K562 (cell line): ENCODE results near the gene ACLY. TPM values are rescaled to one million over a fixed set of nuclear protein-coding genes. Genes with fewer than 3 reads are reported as not detected.

Source experiments
- CBX3 ChIP-seq, 2 experiments: IDR thresholded peaks; 1 replicate in 1 of 2; 2 replicates in 1 of 2; pipeline ENCODE4 v1.6.1; 2012; ENCODE audit warnings: inconsistent platforms in 2 of 2, low read length in 2 of 2, borderline replicate concordance in 1 of 2, control low read depth in 1 of 2
- CBX5 ChIP-seq: IDR thresholded peaks from 2 replicates; pipeline ENCODE4 v1.6.1; 2014; ENCODE audit warnings: low read depth, borderline replicate concordance
- CREB1 ChIP-seq, 2 experiments: sonication (generic) in 1 of 2; formaldehyde crosslinking in 1 of 2; IDR thresholded peaks; 2 replicates each; pipeline versions ENCODE4 v1.6.1 to v1.8.0; 2012 to 2022; ENCODE audit warnings: inconsistent platforms in 1 of 2, mild to moderate bottlenecking in 1 of 2, missing genetic modification reagents in 1 of 2, moderate library complexity in 1 of 2
- GABPB1 ChIP-seq: sonication (generic); formaldehyde crosslinking; IDR thresholded peaks from 2 replicates; pipeline ENCODE4 v1.8.0; 2022; ENCODE audit warnings: mild to moderate bottlenecking, missing genetic modification reagents
- HNRNPH1 ChIP-seq: fragments of 200-400 bp; formaldehyde crosslinking; optimal IDR thresholded peaks from 2 replicates; pipeline ENCODE3; 2017; ENCODE audit warnings: low read depth, mild to moderate bottlenecking, low read length, moderate library complexity
- HNRNPLL ChIP-seq: fragments of 200-400 bp; formaldehyde crosslinking; IDR thresholded peaks from 2 replicates; pipeline ENCODE4 v1.6.1; 2017; ENCODE audit warnings: low read length, low read depth, mild to moderate bottlenecking; ENCODE audit not compliant: poor library complexity, severe bottlenecking
- JUND ChIP-seq, 2 experiments: IDR thresholded peaks; 2 replicates in 1 of 2; 3 replicates in 1 of 2; pipeline ENCODE4 v1.6.1; 2011; ENCODE audit warnings: borderline replicate concordance in 2 of 2, low read depth in 2 of 2, low read length in 2 of 2, improper control_type of control experiment in 1 of 2, missing biosample characterization in 1 of 2, missing genetic modification characterization in 1 of 2, missing genetic modification reagents in 1 of 2
- KDM1A ChIP-seq, 2 experiments: fragments of 450-650 bp; IDR thresholded peaks; 2 replicates each; pipeline ENCODE4 v1.6.1; 2016; ENCODE audit warnings: mild to moderate bottlenecking in 2 of 2
- L3MBTL2 ChIP-seq: fragments of 450-650 bp; IDR thresholded peaks from 2 replicates; pipeline ENCODE4 v1.6.1; 2016; ENCODE audit warnings: mild to moderate bottlenecking, moderate library complexity
- MYC ChIP-seq, 2 experiments: fragments of 250-450 bp in 1 of 2; sonication (Bioruptor Pico) in 1 of 2; IDR thresholded peaks; 2 replicates each; pipeline versions ENCODE4 v1.5.1 to v1.6.1; 2012 to 2021; ENCODE audit warnings: low read depth in 2 of 2, borderline replicate concordance in 1 of 2, improper control_type of control experiment in 1 of 2, low read length in 1 of 2, mild to moderate bottlenecking in 1 of 2, moderate library complexity in 1 of 2
- NFIC ChIP-seq: fragments of 450-650 bp; IDR thresholded peaks from 2 replicates; pipeline ENCODE4 v1.6.1; 2017; ENCODE audit warnings: mild to moderate bottlenecking, inconsistent platforms
- SAP30 ChIP-seq: fragments of 200-600 bp; sonication (generic); IDR thresholded peaks from 2 replicates; pipeline ENCODE4 v1.6.1; 2012; ENCODE audit warnings: borderline replicate concordance, low read depth, mild to moderate bottlenecking, moderate library complexity, low read length, control low read depth, inconsistent platforms; ENCODE audit not compliant: insufficient read depth, poor library complexity, severe bottlenecking
- SMAD4 ChIP-seq: fragments of 250-450 bp; sonication (Bioruptor Pico); conservative IDR thresholded peaks from 2 replicates; pipeline ENCODE4 v1.8.0; 2021; ENCODE audit warnings: inconsistent platforms, mild to moderate bottlenecking, moderate library complexity
- TBP ChIP-seq: optimal IDR thresholded peaks from 2 replicates; pipeline ENCODE3; 2011; ENCODE audit warnings: low read depth, low read length, improper control_type of control experiment
- ZNF174 ChIP-seq: fragments of 250-450 bp; sonication (Bioruptor Pico); IDR thresholded peaks from 2 replicates; pipeline ENCODE4 v1.4.0; 2020; ENCODE audit warnings: mild to moderate bottlenecking
- ZNF586 ChIP-seq: fragments of 450-650 bp; formaldehyde crosslinking; conservative IDR thresholded peaks from 2 replicates; pipeline ENCODE4 v1.4.0; 2020; ENCODE audit warnings: mild to moderate bottlenecking, moderate library complexity
- polyA plus RNA-seq, 8 experiments: library from polyadenylated mRNA; depleted of rRNA in 4 of 8; stranded (reverse) in 5 of 8; unstranded in 3 of 8; fragments of >200 nt; fragmentation: Nextera tagmentation in 2 of 8; fragmentation: Illumina TruSeq in 1 of 8; extraction: Ambion mirVana in 2 of 8; extraction: Trizol in 1 of 8; gene quantifications; 2 replicates each; pipeline versions ENCODE4 v1.2.1 to v1.2.3, GENCODE V29; 2011 to 2014; ENCODE audit warnings: inconsistent platforms in 1 of 8, missing spikeins in 1 of 8
- total RNA-seq, 7 experiments: library from RNA; depleted of rRNA in 6 of 7; stranded (reverse); fragments of >200 nt in 6 of 7; fragmentation: Illumina TruSeq in 2 of 7; extraction: Trizol in 2 of 7; gene quantifications; 2 replicates each; pipeline versions ENCODE4 v1.2.1 to v1.2.3, GENCODE V29; 2011 to 2021; ENCODE audit warnings: low replicate concordance in 1 of 7
- TF ChIP-seq, protein P1 (sequence below): fragments of 450-650 bp; IDR thresholded peaks from 2 replicates; pipeline ENCODE4 v1.6.1; 2016; ENCODE audit warnings: antibody characterized with exemption
- TF ChIP-seq, protein P2 (sequence below): sonication (generic); IDR thresholded peaks from 2 replicates; pipeline ENCODE4 v1.6.1; 2016
- TF ChIP-seq, protein P3 (sequence below): sonication (generic); formaldehyde crosslinking; IDR thresholded peaks from 2 replicates; pipeline ENCODE4 v1.8.0; 2023; ENCODE audit warnings: mild to moderate bottlenecking, missing genetic modification reagents

ACLY gene
- total and polyA plus RNA-seq, 9 of the 15 experiments (the other 6 are each of a cell fraction or from before 2014, with no cell fraction given): 42.9 to 280 (median 125) TPM

DNA sequence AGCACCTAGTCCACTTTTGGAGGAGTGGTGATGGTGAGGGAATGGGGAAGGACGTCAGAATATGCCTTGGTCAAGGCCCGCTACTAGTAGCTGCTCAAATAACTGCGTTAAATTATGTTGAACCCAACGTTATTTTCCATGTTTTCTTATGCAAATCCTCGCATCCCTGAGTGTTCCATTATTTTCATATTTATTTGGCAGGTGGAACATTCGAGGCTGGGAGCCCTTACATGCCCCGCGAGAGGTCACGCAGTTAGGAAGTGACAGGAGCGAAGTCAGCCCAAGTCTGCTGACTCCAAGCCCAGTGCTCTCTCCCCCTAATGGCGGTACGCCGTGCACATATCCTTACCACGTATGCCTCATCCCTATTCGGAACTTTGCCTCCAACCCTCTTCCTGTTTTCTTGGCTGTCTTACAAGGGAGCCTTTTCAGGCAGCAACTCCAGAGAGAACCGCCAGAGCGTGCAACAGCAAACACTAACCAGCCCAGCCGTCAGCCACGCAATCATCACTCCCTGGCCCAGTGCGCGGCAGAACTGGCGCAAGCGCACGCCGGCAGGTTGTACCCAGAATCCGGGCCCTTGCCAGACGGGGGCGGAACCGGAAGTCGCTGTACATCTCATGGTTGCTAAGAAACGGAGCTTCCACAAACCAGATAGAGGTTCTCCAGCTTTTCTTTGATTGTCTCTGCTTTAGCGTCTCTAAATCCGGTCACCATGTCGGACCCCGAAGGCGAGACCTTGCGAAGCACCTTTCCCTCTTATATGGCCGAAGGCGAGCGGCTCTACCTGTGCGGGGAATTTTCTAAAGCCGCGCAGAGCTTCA lies 11.5 kb upstream of the ACLY start, which contains the start of gene ODAD4 (continued):
- TF ChIP-seq NFIC (peak; percentile 84), JUND (IDR thresholded peaks at IDR 0.05; ENCODE audit: borderline replicate concordance, low read depth, low read length) (peak; percentile 47; the same call in 1 of the 2 replicates), JUND (tag; IDR thresholded peaks at IDR 0.05; ENCODE audit: borderline replicate concordance, low read depth, low read length) (peak; percentile 60; the same call in 2 of the 3 replicates), HNRNPH1 (no peak), L3MBTL2 (peak; percentile 71), HNRNPLL (peak; percentile 93), MYC (IDR thresholded peaks at IDR 0.05; ENCODE audit: low read depth, low read length) (peak; percentile 66; the same call in 1 of the 2 replicates), MYC (CRISPR knock-in tag; IDR thresholded peaks at IDR 0.05; ENCODE audit: borderline replicate concordance, low read depth) (no peak), CBX5 (0 out of 2 replicates have a peak, but pooled peaks have one; percentile 55), TBP (peak; percentile 89), KDM1A (IDR thresholded peaks at IDR 0.05) (peak; percentile 55 to 66; a peak in 3 of 4 replicates), SMAD4 (CRISPR knock-in tag) (peak; percentile 67; the same call in 1 of the 2 replicates), GABPB1 (CRISPR knock-in tag) (peak; percentile 91), CBX3 (IDR thresholded peaks at IDR 0.05; ENCODE audit: borderline replicate concordance in 1 of 2, low read length in 2 of 2) (peak in 1 of 2 experiments; percentile 91; a peak in 1 of 3 replicates), SAP30 (peak; percentile 56), CREB1 (IDR thresholded peaks at IDR 0.05) (peak; percentile 36; the same call in 1 of the 2 replicates), CREB1 (CRISPR knock-in tag; IDR thresholded peaks at IDR 0.05) (peak; percentile 77), ZNF586 (CRISPR knock-in tag) (no peak), ZNF174 (CRISPR knock-in tag) (no peak)
- TF ChIP-seq, protein P1, sequence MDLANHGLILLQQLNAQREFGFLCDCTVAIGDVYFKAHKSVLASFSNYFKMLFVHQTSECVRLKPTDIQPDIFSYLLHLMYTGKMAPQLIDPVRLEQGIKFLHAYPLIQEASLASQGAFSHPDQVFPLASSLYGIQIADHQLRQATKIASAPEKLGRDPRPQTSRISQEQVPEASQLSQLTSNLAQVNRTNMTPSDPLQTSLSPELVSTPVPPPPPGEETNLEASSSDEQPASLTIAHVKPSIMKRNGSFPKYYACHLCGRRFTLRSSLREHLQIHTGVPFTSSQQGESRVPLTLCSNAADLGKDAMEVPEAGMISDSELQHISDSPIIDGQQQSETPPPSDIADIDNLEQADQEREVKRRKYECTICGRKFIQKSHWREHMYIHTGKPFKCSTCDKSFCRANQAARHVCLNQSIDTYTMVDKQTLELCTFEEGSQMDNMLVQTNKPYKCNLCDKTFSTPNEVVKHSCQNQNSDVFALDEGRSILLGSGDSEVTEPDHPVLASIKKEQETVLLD: peak; percentile 96
- TF ChIP-seq, protein P2, sequence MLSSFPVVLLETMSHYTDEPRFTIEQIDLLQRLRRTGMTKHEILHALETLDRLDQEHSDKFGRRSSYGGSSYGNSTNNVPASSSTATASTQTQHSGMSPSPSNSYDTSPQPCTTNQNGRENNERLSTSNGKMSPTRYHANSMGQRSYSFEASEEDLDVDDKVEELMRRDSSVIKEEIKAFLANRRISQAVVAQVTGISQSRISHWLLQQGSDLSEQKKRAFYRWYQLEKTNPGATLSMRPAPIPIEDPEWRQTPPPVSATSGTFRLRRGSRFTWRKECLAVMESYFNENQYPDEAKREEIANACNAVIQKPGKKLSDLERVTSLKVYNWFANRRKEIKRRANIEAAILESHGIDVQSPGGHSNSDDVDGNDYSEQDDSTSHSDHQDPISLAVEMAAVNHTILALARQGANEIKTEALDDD: peak; percentile 84
- TF ChIP-seq, protein P3, sequence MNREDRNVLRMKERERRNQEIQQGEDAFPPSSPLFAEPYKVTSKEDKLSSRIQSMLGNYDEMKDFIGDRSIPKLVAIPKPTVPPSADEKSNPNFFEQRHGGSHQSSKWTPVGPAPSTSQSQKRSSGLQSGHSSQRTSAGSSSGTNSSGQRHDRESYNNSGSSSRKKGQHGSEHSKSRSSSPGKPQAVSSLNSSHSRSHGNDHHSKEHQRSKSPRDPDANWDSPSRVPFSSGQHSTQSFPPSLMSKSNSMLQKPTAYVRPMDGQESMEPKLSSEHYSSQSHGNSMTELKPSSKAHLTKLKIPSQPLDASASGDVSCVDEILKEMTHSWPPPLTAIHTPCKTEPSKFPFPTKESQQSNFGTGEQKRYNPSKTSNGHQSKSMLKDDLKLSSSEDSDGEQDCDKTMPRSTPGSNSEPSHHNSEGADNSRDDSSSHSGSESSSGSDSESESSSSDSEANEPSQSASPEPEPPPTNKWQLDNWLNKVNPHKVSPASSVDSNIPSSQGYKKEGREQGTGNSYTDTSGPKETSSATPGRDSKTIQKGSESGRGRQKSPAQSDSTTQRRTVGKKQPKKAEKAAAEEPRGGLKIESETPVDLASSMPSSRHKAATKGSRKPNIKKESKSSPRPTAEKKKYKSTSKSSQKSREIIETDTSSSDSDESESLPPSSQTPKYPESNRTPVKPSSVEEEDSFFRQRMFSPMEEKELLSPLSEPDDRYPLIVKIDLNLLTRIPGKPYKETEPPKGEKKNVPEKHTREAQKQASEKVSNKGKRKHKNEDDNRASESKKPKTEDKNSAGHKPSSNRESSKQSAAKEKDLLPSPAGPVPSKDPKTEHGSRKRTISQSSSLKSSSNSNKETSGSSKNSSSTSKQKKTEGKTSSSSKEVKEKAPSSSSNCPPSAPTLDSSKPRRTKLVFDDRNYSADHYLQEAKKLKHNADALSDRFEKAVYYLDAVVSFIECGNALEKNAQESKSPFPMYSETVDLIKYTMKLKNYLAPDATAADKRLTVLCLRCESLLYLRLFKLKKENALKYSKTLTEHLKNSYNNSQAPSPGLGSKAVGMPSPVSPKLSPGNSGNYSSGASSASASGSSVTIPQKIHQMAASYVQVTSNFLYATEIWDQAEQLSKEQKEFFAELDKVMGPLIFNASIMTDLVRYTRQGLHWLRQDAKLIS (CRISPR knock-in tag): peak; percentile 29; the same call in 1 of the 2 replicates
